ENCODE data around the gene PREPL.

- TF ChIP-seq, protein P1, sequence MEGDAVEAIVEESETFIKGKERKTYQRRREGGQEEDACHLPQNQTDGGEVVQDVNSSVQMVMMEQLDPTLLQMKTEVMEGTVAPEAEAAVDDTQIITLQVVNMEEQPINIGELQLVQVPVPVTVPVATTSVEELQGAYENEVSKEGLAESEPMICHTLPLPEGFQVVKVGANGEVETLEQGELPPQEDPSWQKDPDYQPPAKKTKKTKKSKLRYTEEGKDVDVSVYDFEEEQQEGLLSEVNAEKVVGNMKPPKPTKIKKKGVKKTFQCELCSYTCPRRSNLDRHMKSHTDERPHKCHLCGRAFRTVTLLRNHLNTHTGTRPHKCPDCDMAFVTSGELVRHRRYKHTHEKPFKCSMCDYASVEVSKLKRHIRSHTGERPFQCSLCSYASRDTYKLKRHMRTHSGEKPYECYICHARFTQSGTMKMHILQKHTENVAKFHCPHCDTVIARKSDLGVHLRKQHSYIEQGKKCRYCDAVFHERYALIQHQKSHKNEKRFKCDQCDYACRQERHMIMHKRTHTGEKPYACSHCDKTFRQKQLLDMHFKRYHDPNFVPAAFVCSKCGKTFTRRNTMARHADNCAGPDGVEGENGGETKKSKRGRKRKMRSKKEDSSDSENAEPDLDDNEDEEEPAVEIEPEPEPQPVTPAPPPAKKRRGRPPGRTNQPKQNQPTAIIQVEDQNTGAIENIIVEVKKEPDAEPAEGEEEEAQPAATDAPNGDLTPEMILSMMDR (IDR thresholded peaks at IDR 0.05): no peak
- TF ChIP-seq ZFX (IDR thresholded peaks at IDR 0.05; ENCODE audit: borderline replicate concordance): no peak
These were observed 83.8 kb downstream of the PREPL start for GRCh38 chr2:44277541-44277940.
